DND-41 (cell line): Measurements from ENCODE around the gene AHSA1.

ENCODE experiments used
- CTCF ChIP-seq: IDR thresholded peaks from 2 replicates; pipeline ENCODE4 v1.5.1; 2012; ENCODE audit warnings: borderline replicate concordance, low read length, moderate library complexity, mild to moderate bottlenecking; ENCODE audit not compliant: poor library complexity, severe bottlenecking; ENCODE audit errors: extremely low read depth
- EZH2 ChIP-seq: IDR thresholded peaks from 3 replicates; pipeline ENCODE4 v1.6.1; 2012; ENCODE audit warnings: borderline replicate concordance, low read depth, mild to moderate bottlenecking, moderate library complexity, low read length, inconsistent platforms; ENCODE audit not compliant: severe bottlenecking

- no peak for TF ChIP-seq CTCF
- TF ChIP-seq EZH2, result no peak
Measured at GRCh38 chr14:77469539-77469938, 11.6 kb downstream of the AHSA1 start.
